LHCN-M2 (cell line): ENCODE data around the gene NUDT16L1. TPM values are rescaled to one million over a fixed set of nuclear protein-coding genes. Genes with fewer than 3 reads are reported as not detected.
"Not testable (repeated sequence)": the region's sequence is repeated elsewhere in the genome, so short reads cannot be mapped to it uniquely, and the experiment has no call there.

ENCODE experiments used
- DNase-seq: peaks from one replicate; pipeline ENCODE4 v3.0.0-alpha.2; 2012; ENCODE audit warnings: low read depth
- total RNA-seq: library from RNA; depleted of rRNA; stranded (reverse); fragments of >200 nt; gene quantifications from 2 replicates; pipeline ENCODE4 v1.2.3, GENCODE V29; 2014

NUDT16L1 gene
- total RNA-seq, 1 experiment from 2014 or later = 40.4 TPM

- no peak for DNase-seq
These were observed 20.5 kb downstream of the NUDT16L1 start for GRCh38 chr16:4713663-4714501.

DNA sequence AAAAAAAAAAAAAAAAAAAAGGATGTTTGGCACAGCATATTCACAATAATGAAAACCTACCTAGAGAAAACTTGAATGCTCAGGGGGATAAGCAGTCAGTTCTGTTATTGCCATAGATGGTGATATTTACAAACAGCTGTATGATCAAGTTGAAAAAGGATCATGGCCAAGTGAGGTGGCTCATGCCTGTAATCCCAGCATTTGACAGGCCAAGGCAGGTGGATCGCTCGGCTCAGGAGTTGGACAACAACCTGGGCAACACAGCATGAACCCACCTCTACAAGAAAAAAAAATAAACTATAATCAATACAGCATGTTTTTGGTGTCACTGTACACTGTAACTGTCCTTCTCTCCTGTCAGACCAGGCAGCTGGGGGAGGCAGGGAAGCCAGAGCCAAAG, 21.6 kb downstream of the NUDT16L1 start:
- peak; percentile 45 for DNase-seq

DNA sequence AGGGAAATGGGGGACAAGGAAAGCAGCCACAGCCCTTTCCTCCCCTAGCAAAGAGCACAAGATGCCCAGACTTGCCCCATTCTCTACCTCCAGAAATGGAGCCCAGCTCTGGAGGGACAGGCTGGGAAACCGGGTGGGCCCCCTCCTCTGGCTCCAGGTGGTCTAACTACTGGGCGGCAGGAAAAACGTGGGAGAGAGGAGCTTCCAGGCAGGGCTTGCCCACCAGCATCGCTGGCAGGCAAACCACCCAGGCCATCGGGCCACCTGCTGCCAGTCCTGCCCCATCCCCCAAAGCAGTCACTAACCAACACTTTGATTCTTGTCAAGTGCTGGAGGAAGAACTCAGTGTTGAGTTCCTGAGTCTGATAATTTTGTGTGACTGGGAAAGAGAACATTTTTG, 25.1 kb downstream of the NUDT16L1 start:
- DNase-seq = no peak

- no peak for DNase-seq
These were observed 29.9 kb downstream of the NUDT16L1 start for GRCh38 chr16:4723071-4723767.

- DNase-seq = no peak
These were observed 31.4 kb downstream of the NUDT16L1 start for GRCh38 chr16:4724661-4725270.

DNA sequence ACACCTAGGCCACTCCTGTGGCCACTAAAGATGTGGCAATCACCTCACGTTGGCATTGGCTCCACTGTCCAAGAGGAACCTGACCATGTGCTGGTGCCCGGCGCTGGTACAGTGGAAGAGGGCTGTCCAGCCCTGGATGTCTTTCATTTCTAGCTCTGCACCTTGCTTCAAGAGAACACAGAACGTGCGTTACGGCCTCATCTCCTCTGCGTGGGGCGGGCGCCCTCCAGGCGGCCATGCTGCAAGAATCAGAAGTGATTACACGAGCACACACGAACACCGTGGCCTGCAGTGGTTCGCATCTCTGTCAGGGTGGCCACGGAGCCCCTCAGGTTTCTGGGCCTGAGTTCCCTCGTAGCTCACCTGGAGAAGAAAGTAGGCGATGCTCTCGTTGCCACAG, 33.3 kb downstream of the NUDT16L1 start:
- DNase-seq = no peak

GRCh38 chr16:4728676-4729075, 35.3 kb downstream of the NUDT16L1 start:
- DNase-seq = no peak

GRCh38 chr16:4729876-4730275, 36.5 kb downstream of the NUDT16L1 start:
- no peak for DNase-seq

DNA sequence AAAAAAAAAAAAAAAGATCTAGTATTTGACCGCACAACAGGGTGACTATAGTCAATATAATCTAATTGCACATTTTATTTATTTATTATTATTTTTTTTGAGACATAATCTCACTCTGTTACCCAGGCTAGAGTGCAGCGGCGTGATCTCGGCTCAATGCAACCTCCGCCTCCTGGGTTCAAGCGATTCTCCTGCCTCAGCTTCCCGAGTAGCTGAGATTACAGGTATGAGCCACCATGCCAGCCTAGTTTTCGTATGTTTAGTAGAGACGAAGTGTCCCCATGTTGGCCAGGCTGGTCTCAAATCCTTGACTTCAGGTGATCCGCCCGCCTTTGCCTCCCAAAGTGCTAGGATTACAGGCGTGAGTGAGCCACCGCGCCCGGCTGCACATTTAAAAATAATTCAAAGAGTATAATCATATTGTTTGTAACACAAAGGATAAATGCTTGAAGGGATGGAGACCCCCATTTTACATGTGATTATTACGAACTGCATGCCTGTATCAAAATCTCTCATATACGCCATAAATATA, 39.9 kb downstream of the NUDT16L1 start:
- no peak for DNase-seq

DNA sequence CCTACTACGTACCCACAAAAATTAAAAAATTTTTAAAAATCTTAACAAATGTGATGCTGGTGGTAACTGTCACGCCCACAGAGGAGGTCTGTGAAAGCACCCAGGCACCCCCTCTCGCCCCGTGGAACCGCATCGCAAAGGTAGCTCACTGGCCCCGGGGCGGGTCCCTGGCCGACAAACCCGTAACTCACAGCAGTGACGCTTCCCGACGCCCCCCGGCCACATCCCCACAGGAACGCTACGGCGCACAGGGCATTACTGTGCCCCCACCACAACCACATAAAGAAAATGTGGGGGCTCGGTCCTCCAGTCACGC, 40.3 kb downstream of the NUDT16L1 start:
- DNase-seq = no peak

DNA sequence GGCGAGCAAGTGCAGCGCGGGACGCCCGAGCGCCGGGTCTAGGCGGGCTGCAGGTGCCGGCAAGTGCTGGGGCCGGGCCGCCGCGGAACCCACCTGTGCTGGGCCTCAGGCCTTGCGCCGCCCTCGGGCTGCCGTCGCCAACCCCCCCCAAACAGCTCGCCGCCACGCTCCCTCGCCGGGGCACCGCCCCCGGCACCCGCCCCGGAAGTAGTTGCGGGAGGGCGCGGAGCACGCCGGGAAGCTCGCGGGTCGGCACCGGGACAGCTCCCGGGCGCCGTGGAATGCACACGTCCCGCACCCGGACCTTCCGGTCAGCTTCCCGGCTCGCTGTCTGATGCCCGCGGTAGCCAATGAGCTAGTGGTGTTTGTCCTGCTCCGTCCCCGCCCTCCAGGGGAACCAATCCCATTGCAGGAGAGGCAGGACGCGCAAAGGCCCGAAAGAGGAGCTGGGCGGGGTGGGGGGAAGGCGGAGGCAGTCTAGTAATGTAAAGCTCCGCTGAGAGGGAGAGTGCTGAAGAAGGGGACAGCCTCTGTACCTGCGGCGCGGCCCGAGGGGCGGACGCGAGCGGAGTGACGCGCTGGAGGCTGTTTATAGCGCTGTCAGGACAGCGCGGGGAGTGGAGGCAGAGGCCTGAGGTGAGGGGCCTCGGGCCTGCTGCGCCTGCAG, 40.8 kb downstream of the NUDT16L1 start, which contains the start of the genes ANKS3 and DNAAF8:
TSS of gene ANKS3 (minus strand) at position 209 of the 667 bp plus-strand sequence. CDS start 4,122 bp downstream, outside the sequence.
TSS of gene DNAAF8 (plus strand) at position 475 of the 667 bp plus-strand sequence. CDS start 1,978 bp downstream, outside the sequence.
- peak; percentile 95 for DNase-seq

DNA sequence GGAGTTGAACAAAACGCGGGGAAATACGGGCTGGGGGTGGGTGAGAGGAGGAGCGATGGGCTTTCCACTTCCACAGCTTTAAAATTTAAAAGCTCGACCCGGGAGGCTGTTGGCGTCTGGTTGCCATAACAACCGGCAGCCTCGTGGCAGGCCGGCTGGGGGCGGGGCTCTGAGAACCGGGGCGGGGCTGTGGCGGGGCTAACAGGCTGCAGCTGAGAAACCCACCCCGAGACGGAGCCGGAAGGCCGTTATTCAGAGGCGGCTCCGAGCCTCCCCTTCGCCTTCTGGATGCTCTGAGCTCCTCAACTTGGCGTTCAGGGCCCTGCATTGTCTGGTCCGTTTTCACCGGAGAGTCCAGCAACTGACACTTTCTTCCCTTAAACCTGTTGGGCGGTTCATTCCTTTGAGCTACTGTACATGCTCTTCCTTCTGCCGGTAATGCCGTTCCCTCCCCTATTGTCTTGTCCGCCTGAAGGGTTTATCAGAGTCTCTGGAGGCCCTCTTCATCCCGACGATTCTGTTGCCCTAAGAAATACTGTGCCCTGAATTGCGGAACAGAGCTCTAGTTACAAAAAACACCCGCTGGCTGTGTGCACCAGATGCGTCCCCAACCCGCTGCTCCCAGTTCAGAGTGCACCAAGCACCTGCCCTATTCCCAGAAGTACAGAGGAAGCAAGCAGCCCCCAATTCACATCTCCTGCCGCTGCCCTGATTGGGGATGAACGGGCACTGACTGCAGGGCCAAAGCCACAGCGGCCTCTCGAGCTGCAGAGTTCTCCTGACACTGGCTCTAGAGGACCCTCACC, 41.6 kb downstream of the NUDT16L1 start:
- DNase-seq = peak; percentile 72

- DNase-seq = no peak
These were observed 43.2 kb downstream of the NUDT16L1 start for GRCh38 chr16:4736546-4736945.

GRCh38 chr16:4737545-4737944, 44.2 kb downstream of the NUDT16L1 start:
- DNase-seq = no peak

- not testable (repeated sequence) for DNase-seq
These were observed 45.0 kb downstream of the NUDT16L1 start for GRCh38 chr16:4738370-4738769.

GRCh38 chr16:4743226-4743878, 50.0 kb downstream of the NUDT16L1 start:
- no peak for DNase-seq

DNA sequence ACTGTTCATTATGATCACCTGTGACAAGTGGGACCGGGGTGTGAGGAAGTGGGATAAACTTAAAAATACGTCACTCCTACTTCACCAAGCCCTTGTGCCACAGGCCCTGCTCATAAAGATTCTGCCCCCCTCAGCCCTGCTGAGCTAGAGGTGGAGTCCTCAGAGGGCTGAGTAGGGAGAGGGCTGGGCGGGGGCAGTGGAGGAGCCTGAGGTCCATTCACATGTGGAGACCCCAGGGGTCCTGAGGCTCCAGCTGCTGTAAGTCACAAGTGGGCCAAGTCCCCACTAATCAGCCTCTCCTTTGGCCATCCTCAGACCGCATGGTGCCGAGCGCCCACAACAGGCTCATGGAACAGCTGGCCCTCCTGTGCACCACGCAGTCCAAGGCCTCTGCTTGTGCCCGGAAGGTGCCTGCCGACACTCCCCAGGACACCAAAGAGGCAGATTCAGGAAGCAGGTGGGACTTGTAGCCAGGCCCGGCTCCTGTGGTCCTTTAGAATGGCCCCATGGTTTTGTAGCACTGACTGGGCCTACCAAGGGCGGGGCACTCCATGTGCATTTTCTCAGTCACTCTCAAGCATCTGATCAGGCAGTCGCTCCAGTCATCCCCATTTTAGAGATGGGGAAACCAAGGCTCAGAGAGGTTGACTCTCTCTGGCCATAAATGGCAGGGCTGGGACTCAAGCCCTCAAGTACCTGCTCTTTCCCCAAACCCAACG, 51.4 kb downstream of the NUDT16L1 start:
- DNase-seq = no peak

DNA sequence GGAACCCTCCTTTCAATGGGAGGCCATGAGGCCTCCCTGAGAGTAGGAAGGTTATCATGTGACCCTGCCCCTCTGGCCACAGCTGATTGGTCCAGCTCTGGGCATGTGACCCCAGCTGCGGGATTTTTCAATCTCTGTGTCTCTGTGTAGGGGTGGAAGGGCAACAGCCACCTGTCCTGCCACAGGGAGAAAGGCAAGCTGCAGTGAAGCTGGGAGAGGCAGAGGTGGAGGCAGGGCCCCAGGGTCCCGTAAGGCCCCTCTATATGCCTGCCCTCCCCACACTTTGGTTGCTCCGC, 51.9 kb downstream of the NUDT16L1 start:
- DNase-seq = no peak
